GM23338 (cell line): ENCODE measurements around the gene OR2H1.

Experiments used
- CTCF ChIP-seq, 2 experiments: fragments of 200-600 bp in 1 of 2; sonication (generic) in 1 of 2; conservative IDR thresholded peaks; 2 replicates each; pipeline versions ENCODE4 v1.5.1 to v1.6.1; 2016 to 2017; ENCODE audit warnings: antibody characterized with exemption in 2 of 2, low read depth in 2 of 2, mild to moderate bottlenecking in 2 of 2, moderate library complexity in 1 of 2
- EZH2phosphoT487 ChIP-seq: fragments of 200-600 bp; sonication (generic); IDR thresholded peaks from one replicate; pipeline ENCODE4 v1.8.1; 2018; ENCODE audit warnings: antibody characterized with exemption; ENCODE audit not compliant: unreplicated experiment
- POLR2AphosphoS5 ChIP-seq: IDR thresholded peaks from 2 replicates; pipeline ENCODE4 v1.6.1; 2016; ENCODE audit warnings: antibody characterized with exemption, low read depth

- TF ChIP-seq EZH2phosphoT487 (no peak), CTCF (conservative IDR thresholded peaks at IDR 0.05; ENCODE audit: low read depth in 2 of 2) (no peak), POLR2AphosphoS5 (no peak)
Measured at GRCh38 chr6:29447670-29448069, 9.3 kb upstream of the OR2H1 start.
